Myocyte (in vitro differentiated cells): ENCODE data around the gene ARL14EP. TPM values are rescaled to one million over a fixed set of nuclear protein-coding genes. Genes with fewer than 3 reads are reported as not detected.

Source experiments
- DNase-seq: peaks from one replicate; pipeline ENCODE4 v3.0.0-alpha.2; 2012; ENCODE audit warnings: low read depth
- total RNA-seq: library from RNA; depleted of rRNA; stranded (reverse); fragments of >200 nt; gene quantifications from 2 replicates; pipeline ENCODE4 v1.2.3, GENCODE V29; 2014

ARL14EP gene
- total RNA-seq, 1 donor from 2014 or later = 29.5 TPM

DNA sequence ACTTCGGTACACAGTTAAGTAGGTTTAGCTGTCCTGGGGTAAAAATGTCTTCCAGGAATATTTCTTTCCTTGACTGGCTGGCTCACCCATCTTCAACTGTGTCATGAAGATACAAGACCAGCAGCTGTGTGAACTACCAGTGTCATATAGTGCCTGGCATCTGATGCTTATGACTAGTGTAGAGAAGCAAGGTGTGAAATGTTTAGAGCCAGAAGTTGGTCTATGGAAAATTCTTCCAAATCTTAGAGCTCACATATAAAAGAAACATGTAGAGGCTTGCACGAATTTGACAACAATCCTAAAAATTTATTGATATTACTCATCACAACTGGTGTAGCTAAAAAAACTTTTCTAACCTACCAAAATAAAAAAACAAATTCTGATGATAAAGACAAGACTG is 54.4 kb downstream of the ARL14EP start:
- DNase-seq = no peak

DNA sequence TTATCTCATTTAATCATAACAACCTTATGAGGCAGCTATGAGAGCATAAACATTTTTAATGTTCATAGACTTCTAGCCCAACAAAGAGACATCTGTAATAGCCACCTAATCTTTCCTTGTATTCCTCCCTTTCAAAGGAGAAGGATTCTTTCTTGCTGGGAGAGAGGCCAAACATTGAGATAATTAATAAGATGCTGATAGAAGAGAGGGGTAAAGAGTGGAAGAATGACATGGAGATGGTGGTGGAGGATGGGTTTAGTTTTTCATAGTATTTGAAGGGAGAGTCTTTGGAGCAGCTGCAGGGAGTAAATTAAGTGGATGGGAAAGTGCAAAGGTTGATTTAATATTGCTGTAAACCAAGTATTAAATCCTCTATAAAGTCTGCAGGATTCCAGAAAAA is 57.9 kb downstream of the ARL14EP start:
- DNase-seq = no peak

GRCh38 chr11:30381879-30382278 is 59.0 kb downstream of the ARL14EP start:
- DNase-seq = no peak

Other genes with a start within 250 kb of the ARL14EP start
- not detected in 2 replicates for gene FSHB, start 92.1 kb upstream of the ARL14EP start, total RNA-seq